Nephron progenitor cell (in vitro differentiated cells): Measurements from ENCODE around the gene CENPX.

Source experiments
- DNase-seq: peaks from one replicate; pipeline ENCODE4 v3.0.0; 2021
- H3K27ac Mint-ChIP-seq: 2 replicates; pipeline ENCODE4 v1.8.0; 2021; ENCODE audit warnings: mild to moderate bottlenecking, moderate library complexity, mixed read lengths
- H3K27me3 Mint-ChIP-seq: 2 replicates; pipeline ENCODE4 v1.8.0; 2021; ENCODE audit warnings: mild to moderate bottlenecking, low read depth, mixed read lengths; ENCODE audit not compliant: poor library complexity
- H3K36me3 Mint-ChIP-seq: 2 replicates; pipeline ENCODE4 v1.8.0; 2021; ENCODE audit warnings: low read depth, mixed read lengths
- H3K4me1 Mint-ChIP-seq: 2 replicates; pipeline ENCODE4 v1.8.0; 2021; ENCODE audit warnings: mixed read lengths
- H3K4me3 Mint-ChIP-seq: 2 replicates; pipeline ENCODE4 v1.8.0; 2021; ENCODE audit warnings: mild to moderate bottlenecking, moderate library complexity, mixed read lengths
- H3K9me3 Mint-ChIP-seq: 2 replicates; pipeline ENCODE4 v1.8.0; 2021; ENCODE audit warnings: mild to moderate bottlenecking, moderate library complexity, mixed read lengths
- CTCF ChIP-seq: fragments of 200-600 bp; sonication (generic); IDR thresholded peaks from 2 replicates; pipeline ENCODE4 v1.5.0; 2021; ENCODE audit warnings: antibody characterized with exemption

The CENPX gene

GRCh38 chr17:82022310-82022980 is at the start of gene CENPX:
Gene CENPX, minus strand, starts transcription at chr17:82022878. Its CDS starts 17 bp downstream, at chr17:82022861.
- no peaks in the 10 kb centered on the region for H3K9me3 Mint-ChIP-seq
- TF ChIP-seq CTCF = no peak
- H3K27ac Mint-ChIP-seq = no peak within 1 kb of the TSS
- DNase-seq = no peak
- no peaks in the 10 kb centered on the region for H3K36me3 Mint-ChIP-seq
- peak within 1 kb of the TSS; percentile 82 for H3K4me3 Mint-ChIP-seq
- H3K27me3 Mint-ChIP-seq = no peaks in the 10 kb centered on the region
- H3K4me1 Mint-ChIP-seq = peaks cover 31% of the 10 kb centered on the region

GRCh38 chr17:82070611-82071010 is 47.9 kb upstream of the CENPX start:
- Mint-ChIP-seq H3K9me3 (peaks cover 16% of the 10 kb centered on the region), H3K4me1 (peaks cover 4% of the 10 kb centered on the region), H3K36me3 (no peaks in the 10 kb centered on the region), H3K4me3 (no peak overlapping the region), H3K27ac (no peak overlapping the region), H3K27me3 (peaks cover 45% of the 10 kb centered on the region)
- no peak for TF ChIP-seq CTCF
- DNase-seq = no peak

GRCh38 chr17:82065638-82066303 is 43.1 kb upstream of the CENPX start, which contains the start of gene DUS1L:
Gene DUS1L, minus strand, starts transcription at chr17:82065804. Its CDS starts 745 bp downstream, at chr17:82065059.
- H3K27me3 Mint-ChIP-seq = peaks cover 19% of the 10 kb centered on the region
- DNase-seq = peak; percentile 77
- TF ChIP-seq CTCF = no peak
- peaks cover 4% of the 10 kb centered on the region for H3K4me1 Mint-ChIP-seq
- no peaks in the 10 kb centered on the region for H3K9me3 Mint-ChIP-seq
- H3K36me3 Mint-ChIP-seq = no peaks in the 10 kb centered on the region
- peak within 1 kb of the TSS; percentile 83 for H3K4me3 Mint-ChIP-seq
- no peak within 1 kb of the TSS for H3K27ac Mint-ChIP-seq

- no peaks in the 10 kb centered on the region for H3K36me3 Mint-ChIP-seq
- H3K4me1 Mint-ChIP-seq = peaks cover 4% of the 10 kb centered on the region
- H3K27ac Mint-ChIP-seq = no peak overlapping the region
- H3K27me3 Mint-ChIP-seq = peaks cover 13% of the 10 kb centered on the region
- H3K4me3 Mint-ChIP-seq = peak overlapping the region; percentile 76
- TF ChIP-seq CTCF = no peak
- peak; percentile 50 for DNase-seq
- no peaks in the 10 kb centered on the region for H3K9me3 Mint-ChIP-seq
Observed at GRCh38 chr17:82065193-82065637, 42.5 kb upstream of the CENPX start.

GRCh38 chr17:82064433-82065192 is 41.9 kb upstream of the CENPX start:
- H3K27ac Mint-ChIP-seq = no peak overlapping the region

More at GRCh38 chr17:82064433-82065192, 41.9 kb upstream of the CENPX start:
- Mint-ChIP-seq H3K9me3 (no peaks in the 10 kb centered on the region), H3K4me1 (peaks cover 4% of the 10 kb centered on the region), H3K27me3 (peaks cover 9% of the 10 kb centered on the region), H3K4me3 (peak overlapping the region; percentile 76), H3K36me3 (no peaks in the 10 kb centered on the region)
- no peak for TF ChIP-seq CTCF
- DNase-seq = no peak
